ENCODE measurements around the gene PHF1. TPM values are rescaled to one million over a fixed set of nuclear protein-coding genes. Genes with fewer than 3 reads are reported as not detected.

The PHF1 gene
- total RNA-seq, 3 donors from 2014 or later: 72.8 to 82.8 (median 77.3) TPM

GRCh38 chr6:33415831-33416230 lies 5.0 kb downstream of the PHF1 start:
- no peak overlapping the region for H3K4me3 ChIP-seq
- peak overlapping the region; percentile 2 to 49 for H3K27ac ChIP-seq
- no peaks in the 10 kb centered on the region for H3K27me3 ChIP-seq
- H3K9me3 ChIP-seq: no peaks in the 10 kb centered on the region
- DNase-seq (ENCODE audit: low spot score in 2 of 2): no peak
- no peaks in the 10 kb centered on the region for H3K36me3 ChIP-seq
- intact Hi-C loops (cut with DNase I; ENCODE audit: low total_unique reads): loop anchor here (10.0 kb wide), 1 partner anchor 541 kb away; no protein-coding TSS in a partner anchor
- TF ChIP-seq POLR2AphosphoS5 (IDR thresholded peaks at IDR 0.05): no peak
- TF ChIP-seq POLR2A (IDR thresholded peaks at IDR 0.05): no peak
- no peak for TF ChIP-seq CTCF (IDR thresholded peaks at IDR 0.05)
- peaks cover 5 to 16% of the 10 kb centered on the region in 2 donors for H3K4me1 ChIP-seq

- no peaks in the 10 kb centered on the region for H3K27me3 ChIP-seq
- peak overlapping the region; percentile 50 to 77 (median 70) for H3K4me3 ChIP-seq
- peak overlapping the region; percentile 95 to 99 for H3K27ac ChIP-seq
- peaks cover 5 to 16% of the 10 kb centered on the region in 2 donors for H3K4me1 ChIP-seq
- TF ChIP-seq POLR2A (IDR thresholded peaks at IDR 0.05) (no peak), POLR2AphosphoS5 (IDR thresholded peaks at IDR 0.05) (no peak), CTCF (IDR thresholded peaks at IDR 0.05) (no peak)
- no peak for DNase-seq (ENCODE audit: low spot score in 2 of 2)
- intact Hi-C loops (cut with DNase I; ENCODE audit: low total_unique reads): loop anchor here (10.0 kb wide), 1 partner anchor 542 kb away; no protein-coding TSS in a partner anchor
- H3K36me3 ChIP-seq: no peaks in the 10 kb centered on the region
- no peaks in the 10 kb centered on the region for H3K9me3 ChIP-seq
Measured at GRCh38 chr6:33416386-33417127, 5.7 kb downstream of the PHF1 start.

- intact Hi-C loops (cut with DNase I; ENCODE audit: low total_unique reads): loop anchor here (10.0 kb wide), 1 partner anchor 543 kb away; no protein-coding TSS in a partner anchor
- TF ChIP-seq POLR2A (IDR thresholded peaks at IDR 0.05): no peak
- no peak for TF ChIP-seq POLR2AphosphoS5 (IDR thresholded peaks at IDR 0.05)
- no peak for TF ChIP-seq CTCF (IDR thresholded peaks at IDR 0.05)
- no peaks in the 10 kb centered on the region for H3K36me3 ChIP-seq
- peaks cover 5 to 9% of the 10 kb centered on the region in 2 donors for H3K4me1 ChIP-seq
- peak overlapping the region; percentile 50 to 77 (median 70) for H3K4me3 ChIP-seq
- DNase-seq (ENCODE audit: low spot score in 2 of 2): no peak
- peak overlapping the region; percentile 95 to 99 for H3K27ac ChIP-seq
- no peaks in the 10 kb centered on the region for H3K9me3 ChIP-seq
- H3K27me3 ChIP-seq: no peaks in the 10 kb centered on the region
Measured at GRCh38 chr6:33417128-33417902, 6.5 kb downstream of the PHF1 start.

GRCh38 chr6:33417903-33418689 lies 7.3 kb downstream of the PHF1 start, which contains the start of gene CUTA:
Gene CUTA (minus strand): TSS chr6:33418107. CDS start chr6:33418000, 107 bp downstream.
- H3K4me1 ChIP-seq: peaks cover 2 to 5% of the 10 kb centered on the region in 2 donors
- H3K27ac ChIP-seq: peak within 1 kb of the TSS; percentile 95 to 99
- H3K9me3 ChIP-seq: no peaks in the 10 kb centered on the region
- H3K27me3 ChIP-seq: no peaks in the 10 kb centered on the region
- intact Hi-C loops (cut with DNase I; ENCODE audit: low total_unique reads): loop anchor here (10.0 kb wide), 1 partner anchor 543 kb away; no protein-coding TSS in a partner anchor
- H3K36me3 ChIP-seq: no peaks in the 10 kb centered on the region
- peak within 1 kb of the TSS; percentile 50 to 77 (median 70) for H3K4me3 ChIP-seq
- peak; percentile 99 to 100 for DNase-seq (ENCODE audit: low spot score in 2 of 2)
- TF ChIP-seq CTCF (IDR thresholded peaks at IDR 0.05) (peak in 2 of 3 donors; percentile 29 to 44), POLR2AphosphoS5 (IDR thresholded peaks at IDR 0.05) (peak; percentile 82 to 97 (median 95)), POLR2A (IDR thresholded peaks at IDR 0.05) (peak; percentile 84)
